ENCODE measurements around the gene UBASH3A.

UBASH3A gene, protein sequence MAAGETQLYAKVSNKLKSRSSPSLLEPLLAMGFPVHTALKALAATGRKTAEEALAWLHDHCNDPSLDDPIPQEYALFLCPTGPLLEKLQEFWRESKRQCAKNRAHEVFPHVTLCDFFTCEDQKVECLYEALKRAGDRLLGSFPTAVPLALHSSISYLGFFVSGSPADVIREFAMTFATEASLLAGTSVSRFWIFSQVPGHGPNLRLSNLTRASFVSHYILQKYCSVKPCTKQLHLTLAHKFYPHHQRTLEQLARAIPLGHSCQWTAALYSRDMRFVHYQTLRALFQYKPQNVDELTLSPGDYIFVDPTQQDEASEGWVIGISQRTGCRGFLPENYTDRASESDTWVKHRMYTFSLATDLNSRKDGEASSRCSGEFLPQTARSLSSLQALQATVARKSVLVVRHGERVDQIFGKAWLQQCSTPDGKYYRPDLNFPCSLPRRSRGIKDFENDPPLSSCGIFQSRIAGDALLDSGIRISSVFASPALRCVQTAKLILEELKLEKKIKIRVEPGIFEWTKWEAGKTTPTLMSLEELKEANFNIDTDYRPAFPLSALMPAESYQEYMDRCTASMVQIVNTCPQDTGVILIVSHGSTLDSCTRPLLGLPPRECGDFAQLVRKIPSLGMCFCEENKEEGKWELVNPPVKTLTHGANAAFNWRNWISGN

DNA sequence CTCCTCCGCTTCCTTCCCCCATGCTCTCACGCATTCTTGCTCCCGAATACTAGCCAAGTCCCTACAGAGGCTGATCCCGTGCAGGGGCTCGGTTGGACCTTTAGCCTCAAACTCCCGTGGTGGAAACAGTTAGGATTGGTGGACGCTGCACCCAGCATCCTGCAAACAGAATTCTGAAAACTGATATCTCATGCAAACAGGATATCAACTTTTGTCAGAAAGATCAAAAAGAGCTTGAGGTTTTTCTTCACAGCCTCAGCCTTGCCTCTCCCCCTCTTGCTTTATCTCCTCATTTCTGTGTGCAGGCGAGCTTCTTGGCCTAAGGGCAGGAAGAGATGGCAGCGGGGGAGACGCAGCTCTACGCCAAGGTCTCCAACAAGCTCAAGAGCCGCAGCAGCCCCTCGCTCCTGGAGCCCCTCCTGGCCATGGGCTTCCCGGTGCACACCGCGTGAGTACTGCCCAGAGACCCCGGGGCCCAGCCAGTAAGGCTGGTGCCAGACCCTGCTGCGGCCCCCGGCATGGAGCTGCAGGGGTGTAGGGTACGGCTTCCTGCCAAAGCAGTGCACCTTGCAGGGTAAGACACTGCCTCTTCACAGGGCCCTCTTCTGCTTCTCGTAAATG is at the start of gene UBASH3A:
UBASH3A (plus strand) TSS at position 292 of the 621 bp plus-strand sequence; CDS start at position 336, 44 bp downstream.
- no peak for DNase-seq

DNA sequence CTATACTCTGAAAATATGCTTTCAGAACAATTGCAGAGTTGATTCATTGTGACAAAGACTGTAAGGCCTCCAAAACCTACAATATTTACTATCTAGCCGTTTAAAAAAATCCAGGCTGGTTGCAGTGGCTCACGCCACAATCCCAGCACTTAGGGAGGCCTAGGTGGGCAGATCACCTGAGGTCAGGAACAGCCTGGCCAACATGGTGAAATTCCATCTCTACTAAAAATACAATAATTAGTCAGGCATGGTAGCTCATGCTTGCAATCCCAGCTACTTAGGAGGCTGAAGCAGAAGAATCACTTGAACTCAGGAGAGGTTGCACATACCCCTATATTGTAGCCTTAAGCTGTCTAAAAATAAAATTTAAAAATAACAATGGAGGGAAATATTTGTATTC is 47.7 kb upstream of the UBASH3A start:
- DNase-seq, result no peak

DNA sequence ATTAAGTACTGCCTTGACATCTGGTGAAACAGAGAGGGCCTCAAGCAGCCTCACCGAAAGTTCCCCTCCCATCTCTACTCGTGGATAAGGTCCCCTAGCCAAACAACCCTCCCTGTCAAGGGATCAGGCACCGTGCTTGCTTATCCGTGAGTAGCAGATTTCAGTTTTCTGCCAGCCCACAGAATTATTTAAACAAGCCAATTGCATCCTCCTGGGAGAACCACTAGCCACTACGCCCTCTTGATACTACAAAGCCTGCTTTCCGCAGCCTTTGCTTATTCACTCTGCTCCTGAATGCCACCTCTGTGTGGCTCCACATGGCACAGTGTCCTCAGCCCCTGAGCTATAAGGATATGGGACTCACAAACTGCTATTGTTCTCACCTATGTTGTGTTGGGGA is 47.1 kb upstream of the UBASH3A start:
- no peak for DNase-seq

DNA sequence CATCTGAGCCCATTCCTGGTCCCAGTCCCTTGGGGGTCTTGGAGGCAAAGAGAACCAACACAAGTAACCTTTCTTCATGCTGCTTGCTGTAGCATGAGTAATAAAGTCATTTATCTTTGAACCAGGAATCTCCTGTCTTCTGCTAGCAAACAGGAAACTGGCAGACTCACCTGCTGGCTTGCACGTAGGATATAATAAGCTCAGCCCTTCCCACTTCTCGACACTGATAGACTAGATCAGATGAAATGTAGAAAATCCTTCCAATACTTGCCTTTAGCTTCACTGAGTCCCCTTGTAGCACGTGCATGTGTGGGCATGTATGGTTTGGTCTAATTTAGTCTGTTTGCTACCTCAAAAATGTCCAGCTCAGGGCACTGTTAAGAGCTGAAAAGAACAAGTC is 46.4 kb upstream of the UBASH3A start:
- DNase-seq, result no peak

DNA sequence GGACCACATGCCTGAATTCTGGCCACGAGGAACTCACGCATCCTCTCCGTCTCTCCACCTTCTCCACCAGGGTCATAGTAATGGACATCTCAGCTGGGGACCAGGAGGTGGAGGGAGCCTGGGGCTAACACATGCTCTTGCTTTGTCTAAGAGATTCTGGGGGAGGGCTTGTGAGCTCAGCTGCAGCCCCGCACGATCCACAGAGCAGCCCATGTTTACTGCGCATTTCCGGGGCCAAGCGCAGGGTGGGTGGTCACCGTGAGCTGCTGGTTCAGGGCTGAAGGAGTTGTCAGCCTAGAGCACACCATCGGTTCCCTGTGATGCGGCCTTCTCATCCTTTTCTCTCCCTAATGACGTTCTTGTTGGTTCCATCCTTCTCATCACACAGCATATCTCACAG is 45.4 kb upstream of the UBASH3A start:
- DNase-seq, result no peak

DNA sequence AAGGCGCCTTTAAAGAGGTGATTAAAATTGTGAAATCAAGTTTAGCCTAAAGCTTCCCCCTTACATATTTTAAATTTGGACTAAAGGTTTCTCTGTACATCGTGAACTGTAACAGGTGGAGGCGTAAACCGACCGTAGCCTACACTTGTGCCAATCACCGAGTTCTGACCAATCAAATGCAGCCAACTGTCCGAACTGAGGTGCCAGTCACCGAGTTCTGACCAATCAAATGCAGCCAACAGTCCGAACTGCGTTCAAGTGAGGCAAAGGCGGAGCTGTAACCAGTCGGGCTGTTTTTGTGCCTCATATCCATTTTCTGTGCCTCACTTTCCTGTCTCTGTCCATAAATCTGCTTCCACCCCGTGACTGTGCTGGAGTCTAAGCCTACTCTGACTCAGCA is 44.8 kb upstream of the UBASH3A start:
- no peak for DNase-seq

DNA sequence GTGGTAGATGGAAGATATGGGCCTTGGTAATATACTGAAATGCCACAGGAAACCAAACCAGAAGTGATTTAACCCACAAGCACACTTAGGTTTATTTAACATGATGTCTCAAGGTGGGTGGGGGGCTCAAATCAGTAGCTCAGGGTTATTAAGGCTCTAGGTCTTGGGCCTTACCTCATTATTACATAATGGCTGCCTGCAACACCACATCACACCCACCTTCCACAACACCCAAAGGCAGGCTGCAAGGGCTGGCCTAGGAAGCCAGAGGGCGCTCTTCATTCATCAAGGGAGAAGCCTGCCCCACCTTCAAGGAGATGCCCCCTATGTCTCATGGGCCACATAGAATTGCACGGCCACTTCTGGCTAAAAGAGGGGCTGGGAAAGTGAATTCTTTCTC is 43.4 kb upstream of the UBASH3A start:
- no peak for DNase-seq

DNA sequence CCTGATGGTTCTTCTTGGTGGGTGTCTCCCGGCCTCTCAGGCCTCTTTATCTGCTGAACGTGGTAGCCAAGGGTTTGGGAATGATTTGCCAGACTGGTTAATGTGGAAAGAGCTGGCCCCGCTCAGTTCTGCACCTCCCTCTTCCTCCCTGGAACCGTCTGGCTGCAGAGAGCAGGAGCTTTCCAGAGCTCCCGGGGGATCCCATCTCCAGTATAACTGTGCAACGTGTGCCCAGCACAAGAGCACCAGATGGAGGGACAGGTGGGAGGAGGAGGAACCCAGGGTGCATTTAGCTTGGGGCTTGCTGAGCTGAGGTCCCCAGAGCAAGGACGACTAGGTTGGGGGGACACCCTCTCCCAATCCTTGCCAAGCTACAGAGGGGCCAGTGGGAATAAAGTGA is 42.4 kb upstream of the UBASH3A start:
- no peak for DNase-seq

DNA sequence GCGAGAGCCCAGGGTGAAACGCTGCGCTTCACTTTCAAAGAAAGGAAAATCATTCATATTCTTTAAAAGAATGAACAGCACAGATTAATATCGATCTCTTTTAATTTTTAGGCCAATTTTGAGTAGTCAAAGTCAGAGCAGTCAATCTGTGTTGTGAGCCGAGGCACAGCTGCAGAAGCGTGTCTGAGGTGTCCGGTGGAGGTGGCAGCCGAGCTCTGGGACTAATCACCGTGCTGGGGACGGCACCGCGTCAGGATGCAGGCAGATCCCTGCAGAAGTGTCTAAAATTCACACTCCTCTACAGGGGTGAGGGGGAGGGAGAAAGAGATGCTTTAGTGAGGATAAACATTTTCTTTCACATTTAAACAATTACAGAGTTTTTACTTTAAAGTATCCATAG is 41.5 kb upstream of the UBASH3A start:
- no peak for DNase-seq

DNA sequence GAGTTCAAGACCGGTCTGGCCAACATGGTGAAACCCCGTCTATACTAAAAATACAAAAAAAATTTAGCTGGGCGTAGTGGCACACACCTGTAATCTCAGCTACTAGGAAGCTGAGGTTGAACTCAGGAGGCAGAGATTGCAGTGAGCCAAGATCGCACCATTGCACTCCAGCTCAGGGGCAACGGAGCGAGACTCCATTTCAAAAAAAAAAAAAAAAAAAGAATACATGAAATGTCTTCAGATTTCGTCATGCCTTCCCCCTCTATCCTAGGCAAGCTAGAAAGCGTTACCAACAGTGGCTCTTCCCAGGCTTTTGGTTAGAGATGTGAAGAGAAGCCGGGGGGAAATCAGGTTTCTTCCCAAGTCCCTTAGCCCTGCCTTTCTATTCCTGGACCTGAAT is 41.0 kb upstream of the UBASH3A start:
- no peak for DNase-seq

DNA sequence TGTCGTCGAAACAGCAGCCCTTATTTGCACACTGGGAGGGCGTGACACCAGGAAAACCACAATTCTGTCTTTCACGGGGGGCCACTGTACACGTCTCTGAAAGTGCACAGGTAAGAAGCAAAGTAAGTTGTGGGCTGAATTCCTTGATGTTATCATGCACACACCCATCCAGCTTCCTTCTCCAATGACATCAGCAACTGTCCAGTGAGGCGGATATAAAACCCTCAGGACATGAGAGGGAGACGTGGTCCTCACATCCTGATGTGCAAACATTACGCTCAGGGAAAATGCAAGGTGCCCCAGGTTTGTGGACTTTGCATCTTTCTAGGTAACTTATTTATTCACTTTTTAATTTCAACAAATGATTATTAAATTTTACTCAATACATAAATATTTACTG is 40.4 kb upstream of the UBASH3A start:
- DNase-seq, result no peak

DNA sequence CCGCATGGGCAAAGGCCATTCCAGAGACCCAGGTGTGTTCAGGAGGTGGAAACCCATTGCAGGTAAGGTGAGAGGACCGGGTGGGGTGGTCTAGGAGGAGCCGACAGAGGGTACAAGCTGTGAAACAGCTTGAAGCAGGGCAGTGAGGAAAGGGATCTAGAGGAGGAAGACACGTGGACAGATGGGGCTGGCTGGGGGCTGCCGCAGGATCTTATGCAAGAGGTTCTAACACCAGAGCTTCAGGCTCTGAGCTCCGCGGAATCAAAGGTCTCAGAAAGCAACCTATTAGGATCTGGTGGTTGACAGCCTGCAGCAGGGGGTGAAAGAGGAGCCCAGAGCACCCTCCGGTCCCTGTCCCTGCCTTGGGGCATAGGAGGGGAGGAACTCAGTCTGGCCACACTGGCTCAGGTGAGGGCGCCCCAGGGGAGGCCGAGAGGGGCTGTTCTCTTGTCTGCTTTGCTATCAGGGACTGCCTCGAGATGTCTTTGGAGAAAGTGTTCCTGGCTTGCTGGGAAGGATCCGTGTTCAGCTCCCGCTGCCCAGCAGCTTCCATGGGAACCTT is 39.3 kb upstream of the UBASH3A start:
- DNase-seq, result no peak

DNA sequence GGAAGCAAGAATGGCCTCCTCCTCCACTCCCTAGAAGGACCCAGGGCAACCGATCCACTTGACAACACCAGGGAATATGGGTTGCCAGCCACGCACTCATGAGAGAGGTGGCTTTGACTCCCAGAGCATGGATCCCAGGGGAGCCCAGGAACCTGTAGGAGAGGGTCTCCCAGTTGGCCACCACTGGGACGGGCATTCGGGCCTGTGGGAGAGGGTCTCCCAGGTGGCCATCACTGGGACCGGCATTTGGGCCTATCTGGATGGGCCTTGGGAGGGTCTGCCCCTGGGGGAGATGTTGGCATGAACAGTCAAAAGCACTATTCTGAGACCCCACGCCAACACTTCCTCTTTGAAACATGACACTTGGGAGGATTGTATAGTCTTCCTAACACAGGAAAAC is 37.9 kb upstream of the UBASH3A start:
- DNase-seq, result no peak

DNA sequence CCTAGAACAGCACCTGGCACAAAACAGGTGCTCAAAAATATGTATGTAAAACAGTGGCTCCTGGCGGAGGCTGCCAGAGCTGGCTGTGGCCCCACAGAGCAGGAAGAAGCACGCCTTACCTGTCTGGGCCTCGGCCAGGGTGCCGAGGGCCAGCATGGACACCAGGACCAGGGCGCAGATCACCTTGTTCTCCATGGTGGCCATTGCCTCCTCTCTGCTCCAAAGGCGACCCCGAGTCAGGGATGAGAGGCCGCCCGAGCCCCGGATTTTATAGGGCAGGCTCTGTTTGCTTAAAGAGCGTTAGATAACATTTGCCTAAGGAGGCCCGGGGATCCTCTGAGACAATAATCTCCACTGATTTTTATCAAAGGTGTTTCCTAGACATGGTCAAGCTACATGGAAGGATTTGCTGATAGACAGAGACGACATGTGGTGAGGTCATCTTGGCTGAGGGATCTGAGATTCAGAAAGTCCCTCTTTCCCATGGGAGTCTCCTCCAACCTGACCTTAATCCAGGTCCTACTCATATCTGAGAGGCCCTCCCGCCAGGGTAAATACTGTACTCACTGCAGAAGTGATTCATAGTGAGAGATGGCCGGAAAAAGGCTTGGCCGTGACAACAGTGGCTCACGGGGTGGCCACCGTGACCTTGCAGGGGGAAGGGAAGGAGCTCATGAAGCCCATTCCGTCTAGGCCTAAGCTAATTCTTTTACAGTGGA is 37.3 kb upstream of the UBASH3A start, which contains the start of gene TFF1:
TFF1 (minus strand) TSS at position 244 of the 719 bp plus-strand sequence; CDS start at position 204, 40 bp downstream.
- no peak for DNase-seq

DNA sequence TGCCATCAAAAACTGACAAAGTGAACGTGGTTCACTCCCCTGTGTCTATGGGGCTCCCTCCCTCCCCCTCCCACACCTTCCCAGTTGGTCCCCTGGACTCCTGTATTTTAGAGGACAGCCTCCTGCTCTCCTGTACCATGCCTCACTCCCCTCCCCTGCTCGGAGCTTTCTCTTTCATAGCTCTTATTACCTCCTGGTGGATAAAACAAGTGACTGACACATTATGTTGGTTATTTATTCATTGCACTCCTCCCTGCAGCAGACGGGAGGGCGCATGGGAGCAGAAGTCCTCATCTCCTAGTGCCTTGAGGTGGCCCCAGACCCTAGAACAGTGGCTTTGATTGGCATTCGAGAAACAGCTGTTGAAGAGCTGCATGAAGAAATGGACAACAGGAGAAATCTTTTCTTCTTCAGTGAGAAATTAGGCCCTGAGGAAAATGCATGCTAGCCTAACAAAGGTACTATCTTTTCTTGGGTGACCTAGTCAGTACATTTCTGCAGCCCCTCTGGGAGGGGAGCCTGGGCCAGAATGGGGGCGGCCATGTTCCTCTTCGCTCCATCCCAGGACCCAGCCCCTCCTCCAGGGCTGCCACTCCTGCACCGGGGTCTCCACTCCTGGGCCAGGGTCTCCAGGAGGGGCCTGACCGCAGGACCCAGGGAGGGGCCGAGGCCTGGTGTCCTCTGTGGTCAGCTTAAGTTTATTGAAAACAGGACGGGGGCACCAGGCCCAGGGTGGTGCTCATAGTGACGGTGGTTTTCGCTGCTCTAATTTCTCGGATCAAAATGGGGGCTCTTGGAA is 36.1 kb upstream of the UBASH3A start:
- peak; percentile 49 for DNase-seq

DNA sequence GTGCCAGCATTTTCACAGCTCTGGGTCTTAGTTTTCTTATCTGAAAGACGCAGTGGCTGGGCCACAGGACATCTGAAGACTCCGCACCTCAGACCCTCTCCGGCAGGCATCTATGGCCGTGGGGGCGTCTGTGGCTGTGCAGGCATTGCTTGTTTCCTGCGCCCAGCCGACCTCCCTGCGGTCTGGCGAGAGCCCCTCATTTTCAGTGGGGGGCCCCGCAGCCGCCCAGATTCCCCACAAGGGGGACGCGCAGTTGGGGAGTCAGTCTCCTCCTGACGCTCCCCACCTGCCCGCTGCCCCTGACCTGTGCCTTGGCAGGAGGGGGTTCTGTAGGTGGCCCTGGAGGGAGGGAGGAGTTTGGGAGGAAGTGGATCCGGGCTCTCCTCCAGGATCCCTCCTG is 33.9 kb upstream of the UBASH3A start:
- no peak for DNase-seq

DNA sequence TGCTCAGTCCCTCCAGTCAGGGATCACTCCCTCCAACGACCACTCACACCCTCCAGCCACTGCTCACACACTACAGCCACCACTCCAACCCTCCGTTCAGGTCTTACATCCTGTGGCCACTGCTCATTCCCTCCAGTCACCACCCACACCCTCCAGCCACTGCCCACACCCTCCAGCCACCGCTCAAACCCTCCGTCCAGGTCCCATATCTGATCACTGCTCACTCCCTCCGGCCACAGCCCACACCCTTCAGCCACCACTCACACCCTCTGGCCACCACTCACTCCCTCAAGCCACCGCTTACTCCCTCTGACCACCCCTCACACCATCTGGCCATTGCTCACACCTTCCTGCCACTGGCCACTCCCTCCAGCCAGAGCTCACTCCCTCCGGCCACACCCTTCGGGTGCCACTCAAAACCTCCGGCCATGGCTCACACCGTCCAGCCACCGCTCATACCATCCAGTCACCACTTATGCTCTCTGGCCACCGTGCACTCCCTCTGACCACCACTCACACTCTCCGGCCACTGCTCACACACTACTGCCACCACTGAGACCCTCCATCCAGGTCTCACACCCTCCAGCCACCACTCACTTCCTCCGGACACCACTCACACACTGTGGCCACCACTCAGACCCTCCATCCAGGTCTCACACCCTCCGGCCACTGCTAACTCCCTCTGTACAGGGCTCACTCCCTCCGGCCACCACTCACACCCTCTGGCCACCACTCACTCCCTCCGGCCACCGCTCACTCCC is 32.6 kb upstream of the UBASH3A start:
- DNase-seq, result no peak

DNA sequence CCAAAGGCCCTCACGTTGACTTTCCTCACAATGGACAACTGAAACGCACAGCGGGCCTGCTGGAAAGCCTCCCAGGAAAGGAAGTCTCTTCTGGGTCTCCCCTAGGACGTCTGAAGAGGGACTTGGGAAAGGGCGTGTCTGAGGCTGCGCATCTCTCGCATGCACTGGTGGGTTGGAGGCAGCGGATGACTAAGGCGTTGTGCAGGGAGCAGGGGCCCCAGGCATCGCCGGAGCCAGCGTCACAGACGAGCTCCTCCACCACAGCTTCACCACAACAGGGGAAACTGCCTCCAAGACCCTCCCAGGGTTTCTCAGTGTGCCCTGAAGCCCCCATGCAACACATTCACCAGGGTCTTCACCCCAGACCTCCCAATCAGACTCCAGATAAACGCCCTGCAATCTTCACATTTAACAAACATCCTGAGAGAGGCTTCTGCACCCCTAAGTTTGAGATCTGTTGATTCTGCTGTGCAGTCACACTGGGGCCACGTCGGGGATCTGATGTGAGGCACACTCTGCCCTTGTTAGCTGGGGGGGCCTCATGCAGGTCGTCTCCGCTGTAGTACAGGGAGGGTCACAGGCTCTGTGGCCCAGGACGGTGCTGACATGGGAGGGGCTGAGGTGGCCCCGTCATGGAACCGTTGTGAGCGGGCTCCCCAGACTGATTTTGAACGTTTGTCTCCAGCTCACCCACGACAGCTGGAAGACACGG is 30.4 kb upstream of the UBASH3A start:
- no peak for DNase-seq

DNA sequence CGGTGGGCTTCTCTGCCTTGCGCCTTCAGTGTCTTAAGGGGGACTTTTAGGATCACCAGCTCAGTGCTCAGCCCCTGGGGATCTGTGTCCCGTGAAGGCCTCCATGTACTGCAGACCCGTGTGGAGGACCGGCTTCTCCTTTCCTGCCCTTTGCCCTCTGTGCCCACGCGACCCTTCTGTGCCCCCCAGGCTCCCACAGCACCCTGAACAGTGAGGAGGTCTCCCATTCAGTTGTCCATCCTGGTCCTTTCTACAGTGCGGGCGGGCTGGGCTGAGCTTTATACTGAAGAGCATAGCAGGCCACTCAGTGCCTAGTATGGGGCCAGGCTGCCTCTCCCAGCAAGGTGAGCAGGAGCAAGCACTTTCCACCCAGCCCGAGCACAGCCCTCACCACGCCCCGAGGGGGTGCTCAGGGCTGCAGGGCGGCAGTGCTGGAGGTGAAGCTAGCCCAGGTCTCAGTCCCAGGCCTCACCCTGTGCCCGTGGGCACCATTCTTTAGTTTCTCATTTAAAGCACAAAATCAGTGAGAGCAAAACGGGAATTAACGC is 29.7 kb upstream of the UBASH3A start:
- no peak for DNase-seq

DNA sequence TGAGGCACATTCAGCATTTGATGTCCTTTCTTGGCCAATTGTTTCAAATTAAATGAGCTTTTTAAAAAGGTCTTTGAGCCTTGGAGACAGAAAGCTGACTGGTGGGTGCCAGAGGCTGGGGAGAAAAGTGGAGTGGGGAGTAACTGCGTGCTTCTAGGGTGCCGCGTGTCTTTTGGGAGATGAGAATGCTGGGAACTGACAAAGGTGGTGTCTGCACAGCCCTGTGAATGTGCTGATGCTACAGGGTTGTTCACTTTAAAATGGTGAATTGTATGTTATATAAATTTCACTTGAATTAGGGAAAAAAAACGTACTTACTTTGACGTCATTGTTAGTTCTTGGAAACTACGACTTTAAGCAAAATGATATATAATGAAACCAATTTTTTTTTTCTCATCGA is 29.2 kb upstream of the UBASH3A start:
- no peak for DNase-seq
